ENCODE results near the gene RNF180.

The RNF180 gene

GRCh38 chr5:64126202-64126741, 39.4 kb upstream of the RNF180 start:
- no peaks in the 10 kb centered on the region for H3K9me3 ChIP-seq (ENCODE audit: control insufficient read depth, insufficient read depth, low read depth, low read length)
- CTCF ChIA-PET = interaction anchor here (0.7 kb wide), 1 partner anchor 513 kb away, joined by 3 read pairs; no protein-coding TSS in a partner anchor
- no peak for TF ChIP-seq ZBTB6 (tag by site-specific recombination; IDR thresholded peaks at IDR 0.05)
- TF ChIP-seq ZNF658 (tag by site-specific recombination; IDR thresholded peaks at IDR 0.05) = no peak
- no peak for TF ChIP-seq PATZ1 (tag by site-specific recombination; IDR thresholded peaks at IDR 0.05)
- no peak for TF ChIP-seq ZIC2 (tag by site-specific recombination; IDR thresholded peaks at IDR 0.05)
- H3K36me3 ChIP-seq (ENCODE audit: control insufficient read depth in 2 of 2, insufficient read depth in 1 of 2, low read length in 2 of 2) = no peaks in the 10 kb centered on the region
- POLR2A ChIA-PET = no interaction called here
- H3K4me3 ChIP-seq (ENCODE audit: low read depth, low read length) = no peak overlapping the region
- H3K27ac ChIP-seq (ENCODE audit: extremely low read depth, low read depth, low read length) = no peak overlapping the region
- no peaks in the 10 kb centered on the region for H3K4me1 ChIP-seq (ENCODE audit: control insufficient read depth, insufficient read depth, low read length)

- Histone ChIP-seq H3K4me1 (ENCODE audit: control insufficient read depth, insufficient read depth, low read length) (no peaks in the 10 kb centered on the region), H3K36me3 (ENCODE audit: control insufficient read depth in 2 of 2, insufficient read depth in 1 of 2, low read length in 2 of 2) (no peaks in the 10 kb centered on the region), H3K27ac (ENCODE audit: extremely low read depth, low read depth, low read length) (no peak overlapping the region), H3K4me3 (ENCODE audit: low read depth, low read length) (no peak overlapping the region), H3K9me3 (ENCODE audit: control insufficient read depth, insufficient read depth, low read depth, low read length) (no peaks in the 10 kb centered on the region)
- ChIA-PET CTCF (no interaction called here), POLR2A (no interaction called here)
- no peak for TF ChIP-seq ZNF639 (tag by site-specific recombination; IDR thresholded peaks at IDR 0.05)
- no peak for TF ChIP-seq ZNF548 (tag by site-specific recombination; IDR thresholded peaks at IDR 0.05)
- no peak for TF ChIP-seq ZFP3 (tag by site-specific recombination; IDR thresholded peaks at IDR 0.05; ENCODE audit: low read depth)
- TF ChIP-seq MZF1 (tag by site-specific recombination; IDR thresholded peaks at IDR 0.05; ENCODE audit: borderline replicate concordance) = no peak
- no peak for TF ChIP-seq TRIM28 (IDR thresholded peaks at IDR 0.05; ENCODE audit: borderline replicate concordance, low read length)
- TF ChIP-seq ZNF560 (tag by site-specific recombination; IDR thresholded peaks at IDR 0.05; ENCODE audit: borderline replicate concordance) = no peak
- TF ChIP-seq KLF17 (tag by site-specific recombination; IDR thresholded peaks at IDR 0.05) = no peak
- TF ChIP-seq ZNF302 (tag by site-specific recombination; IDR thresholded peaks at IDR 0.05; ENCODE audit: low read depth) = no peak
- TF ChIP-seq ZNF610 (tag by site-specific recombination; IDR thresholded peaks at IDR 0.05; ENCODE audit: borderline replicate concordance) = no peak
- no peak for TF ChIP-seq MEIS1 (CRISPR knock-in tag; IDR thresholded peaks at IDR 0.05; ENCODE audit: borderline replicate concordance)
- no peak for TF ChIP-seq ZNF777 (tag by site-specific recombination; IDR thresholded peaks at IDR 0.05; ENCODE audit: borderline replicate concordance)
- no peak for TF ChIP-seq ZNF623 (tag by site-specific recombination; IDR thresholded peaks at IDR 0.05)
These were observed 25.6 kb upstream of the RNF180 start for GRCh38 chr5:64140018-64140417.
